ENCODE data around the gene AUTS2.
A peak's percentile ranks its signal among the peaks of the same experiment; 100 is the strongest.

AUTS2 gene

DNA sequence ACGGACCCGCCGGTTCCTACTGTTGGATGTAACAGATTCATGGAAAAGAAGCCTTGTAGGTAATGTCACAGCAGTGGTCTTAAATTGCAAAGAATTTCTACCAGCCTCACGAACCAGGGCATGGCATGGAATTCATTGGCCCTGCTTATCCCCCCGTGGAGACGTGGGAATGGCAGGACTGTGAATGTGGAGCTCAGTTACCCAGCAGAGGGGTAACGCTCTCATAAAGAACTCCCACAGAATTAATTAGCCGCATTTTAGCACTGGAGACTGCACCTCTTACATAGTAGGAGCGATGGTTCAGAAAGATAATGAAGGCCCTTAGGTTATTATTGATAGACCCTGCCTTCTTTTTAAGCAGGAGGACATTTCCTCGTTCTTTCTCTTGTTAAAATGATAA, 715.4 kb downstream of the AUTS2 start:
- Mint-ChIP-seq H3K4me3 (no peak overlapping the region), H3K27ac (ENCODE audit: low read depth) (no peak overlapping the region), H3K27me3 (no peaks in the 10 kb centered on the region), H3K4me1 (peaks cover 17% of the 10 kb centered on the region), H3K36me3 (ENCODE audit: insufficient read depth) (no peaks in the 10 kb centered on the region), H3K9me3 (no peaks in the 10 kb centered on the region)
- no peak for ATAC-seq (replicated peaks; ENCODE audit: extremely low read depth, poor library complexity, severe bottlenecking)
- no peak for DNase-seq (ENCODE audit: low spot score in 2 of 2)

DNA sequence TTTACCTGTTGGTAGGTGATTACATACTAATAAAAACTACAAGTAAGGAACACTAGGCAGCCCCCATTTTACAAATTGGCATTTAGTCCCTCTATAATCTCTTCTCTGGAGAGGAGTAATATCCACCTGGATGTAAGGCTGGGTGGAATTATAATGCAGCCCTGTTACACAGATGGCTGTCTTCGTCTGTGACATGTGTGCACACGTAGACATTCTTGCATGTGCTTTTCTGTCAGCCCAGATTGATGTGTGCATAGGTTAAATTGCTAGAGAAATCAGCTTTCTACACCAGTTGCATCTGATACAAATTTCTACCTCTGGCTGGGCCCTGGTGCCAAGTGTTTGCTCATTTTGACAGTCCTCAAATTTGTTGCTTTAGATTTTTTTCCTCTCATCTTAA, 715.9 kb downstream of the AUTS2 start:
- ATAC-seq (replicated peaks; ENCODE audit: extremely low read depth, poor library complexity, severe bottlenecking) (no peak), DNase-seq (ENCODE audit: low spot score in 2 of 2) (no peak)
- Mint-ChIP-seq H3K4me1 (peaks cover 17% of the 10 kb centered on the region), H3K9me3 (no peaks in the 10 kb centered on the region), H3K4me3 (no peak overlapping the region), H3K27me3 (no peaks in the 10 kb centered on the region), H3K36me3 (ENCODE audit: insufficient read depth) (no peaks in the 10 kb centered on the region), H3K27ac (ENCODE audit: low read depth) (no peak overlapping the region)

DNA sequence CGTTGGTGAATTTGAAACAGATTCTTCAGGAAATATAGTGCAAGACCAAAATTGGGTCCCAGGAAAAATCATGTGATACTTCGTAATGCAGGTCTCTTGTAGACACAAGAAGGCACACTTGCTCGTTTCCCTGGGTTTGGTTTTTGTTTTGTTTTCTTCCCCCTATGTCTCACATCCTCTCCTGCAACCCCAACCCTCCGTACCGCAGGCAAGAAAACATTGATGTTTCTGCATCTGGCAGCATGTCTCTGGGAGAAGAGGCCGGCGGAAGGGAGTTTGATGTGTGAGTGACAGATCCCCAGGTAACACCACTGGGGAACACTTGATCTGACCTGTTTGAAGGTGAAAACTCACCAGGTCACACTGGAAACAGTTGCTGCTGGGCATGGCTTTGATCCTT, 718.5 kb downstream of the AUTS2 start:
- Mint-ChIP-seq H3K27me3 (no peaks in the 10 kb centered on the region), H3K27ac (ENCODE audit: low read depth) (no peak overlapping the region), H3K9me3 (no peaks in the 10 kb centered on the region), H3K4me1 (peaks cover 17% of the 10 kb centered on the region), H3K36me3 (ENCODE audit: insufficient read depth) (no peaks in the 10 kb centered on the region), H3K4me3 (no peak overlapping the region)
- no peak for DNase-seq (ENCODE audit: low spot score in 2 of 2)
- peak; percentile 34 for ATAC-seq (replicated peaks; ENCODE audit: extremely low read depth, poor library complexity, severe bottlenecking)

DNA sequence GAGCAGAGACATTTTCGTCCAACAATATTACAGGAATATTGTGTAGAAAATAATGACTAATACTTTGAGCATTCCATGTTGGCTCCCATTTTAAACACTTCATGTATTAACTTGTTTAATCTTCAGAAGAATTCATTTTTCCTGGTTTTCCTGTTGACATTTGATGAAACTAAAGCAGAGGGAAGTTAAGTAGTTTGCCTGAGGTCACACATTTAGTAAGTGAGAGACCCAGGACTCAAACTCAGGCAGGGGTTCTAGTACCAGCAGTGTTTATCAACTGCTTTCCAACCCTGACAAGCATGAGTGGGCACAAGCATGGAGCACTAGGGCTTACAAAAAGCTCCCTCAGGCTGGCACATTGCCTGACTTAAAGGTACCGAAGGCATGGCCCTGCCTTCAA, 719.1 kb downstream of the AUTS2 start:
- DNase-seq (ENCODE audit: low spot score in 2 of 2) = no peak
- H3K36me3 Mint-ChIP-seq (ENCODE audit: insufficient read depth) = no peaks in the 10 kb centered on the region
- peak overlapping the region; percentile 9 for H3K27ac Mint-ChIP-seq (ENCODE audit: low read depth)
- H3K4me1 Mint-ChIP-seq = peaks cover 12% of the 10 kb centered on the region
- H3K4me3 Mint-ChIP-seq = no peak overlapping the region
- no peaks in the 10 kb centered on the region for H3K27me3 Mint-ChIP-seq
- H3K9me3 Mint-ChIP-seq = no peaks in the 10 kb centered on the region
- no peak for ATAC-seq (replicated peaks; ENCODE audit: extremely low read depth, poor library complexity, severe bottlenecking)

DNA sequence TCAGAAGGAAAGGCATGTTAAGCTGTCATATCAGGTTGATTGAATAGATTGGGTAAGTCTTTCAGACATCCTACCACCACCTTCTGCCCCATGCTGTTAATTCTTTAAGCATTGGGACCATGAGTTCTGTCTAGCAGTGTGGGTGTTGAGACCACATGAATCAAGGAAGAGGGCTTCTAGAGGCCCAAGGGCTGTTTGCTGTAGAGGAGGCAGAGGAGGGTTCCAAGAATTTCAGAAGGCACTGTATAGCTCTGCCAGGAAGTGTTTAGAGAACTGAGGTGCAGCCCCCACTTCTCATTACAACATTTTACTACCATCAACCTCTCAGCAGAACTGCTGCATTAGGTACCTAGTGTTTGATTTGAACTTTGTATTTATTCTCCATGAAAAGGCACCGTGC, 720.2 kb downstream of the AUTS2 start:
- Mint-ChIP-seq H3K27ac (ENCODE audit: low read depth) (peak overlapping the region; percentile 9), H3K4me3 (no peak overlapping the region)

DNA sequence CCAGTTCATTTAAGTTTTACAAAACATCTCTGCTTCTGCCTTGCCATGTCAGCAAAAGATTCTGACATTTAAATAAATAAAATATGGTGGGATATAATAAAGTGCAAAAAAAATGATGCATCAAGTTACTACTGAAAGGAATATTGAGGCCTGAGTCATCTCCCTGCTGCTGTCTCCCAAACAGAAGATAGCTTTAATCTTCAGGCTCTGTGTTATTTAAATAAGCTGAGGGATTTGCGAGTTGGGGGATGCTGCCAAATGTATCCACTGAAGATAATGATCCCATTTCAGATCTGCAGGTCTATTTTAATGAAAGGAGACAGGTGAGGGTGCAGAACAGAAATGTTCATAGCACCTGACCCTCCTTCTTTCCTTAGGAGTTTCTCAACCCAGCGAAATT, 720.8 kb downstream of the AUTS2 start:
- DNase-seq (ENCODE audit: low spot score in 2 of 2) (no peak), ATAC-seq (replicated peaks; ENCODE audit: extremely low read depth, poor library complexity, severe bottlenecking) (no peak)
- H3K4me1 Mint-ChIP-seq = peaks cover 5% of the 10 kb centered on the region
- H3K27ac Mint-ChIP-seq (ENCODE audit: low read depth) = no peak overlapping the region
- H3K27me3 Mint-ChIP-seq = no peaks in the 10 kb centered on the region
- no peaks in the 10 kb centered on the region for H3K9me3 Mint-ChIP-seq
- H3K4me3 Mint-ChIP-seq = no peak overlapping the region
- no peaks in the 10 kb centered on the region for H3K36me3 Mint-ChIP-seq (ENCODE audit: insufficient read depth)

More for the DNA sequence above, 720.2 kb downstream of the AUTS2 start:
- no peak for DNase-seq (ENCODE audit: low spot score in 2 of 2)
- ATAC-seq (replicated peaks; ENCODE audit: extremely low read depth, poor library complexity, severe bottlenecking) = peak; percentile 36
- peaks cover 5% of the 10 kb centered on the region for H3K4me1 Mint-ChIP-seq
- no peaks in the 10 kb centered on the region for H3K36me3 Mint-ChIP-seq (ENCODE audit: insufficient read depth)
- H3K27me3 Mint-ChIP-seq = no peaks in the 10 kb centered on the region
- H3K9me3 Mint-ChIP-seq = no peaks in the 10 kb centered on the region

DNA sequence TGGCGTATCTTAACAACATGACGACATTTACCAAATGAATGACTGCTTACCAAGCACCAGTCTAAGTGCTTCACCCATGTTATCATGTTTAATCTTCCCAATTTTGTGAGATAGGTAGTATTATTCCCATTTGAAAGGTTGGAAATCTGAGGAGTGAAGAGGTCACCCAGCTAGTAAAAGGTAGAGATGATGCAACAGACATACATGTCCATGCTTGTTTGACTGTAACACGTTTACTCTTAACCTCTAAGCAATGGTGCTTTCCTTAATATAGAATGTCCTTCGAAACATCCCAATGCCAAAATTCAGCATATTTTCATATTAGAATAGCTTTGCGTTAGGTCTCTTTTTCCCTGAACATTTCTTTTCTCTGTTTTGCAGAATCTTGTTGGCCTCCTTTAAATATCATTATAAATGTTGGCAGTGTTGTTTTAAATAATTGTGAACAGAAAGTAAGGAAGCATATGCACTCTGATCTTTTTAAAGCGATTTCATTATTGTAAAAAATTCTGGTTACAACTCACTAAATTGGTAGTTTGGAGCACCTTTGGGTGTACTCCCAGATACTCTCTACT, 722.8 kb downstream of the AUTS2 start:
- ATAC-seq (replicated peaks; ENCODE audit: extremely low read depth, poor library complexity, severe bottlenecking) (no peak), DNase-seq (ENCODE audit: low spot score in 2 of 2) (no peak)
- H3K27ac Mint-ChIP-seq (ENCODE audit: low read depth) = no peak overlapping the region
- H3K9me3 Mint-ChIP-seq = no peaks in the 10 kb centered on the region
- no peaks in the 10 kb centered on the region for H3K27me3 Mint-ChIP-seq
- no peak overlapping the region for H3K4me3 Mint-ChIP-seq
- H3K36me3 Mint-ChIP-seq (ENCODE audit: insufficient read depth) = no peaks in the 10 kb centered on the region
- no peaks in the 10 kb centered on the region for H3K4me1 Mint-ChIP-seq

DNA sequence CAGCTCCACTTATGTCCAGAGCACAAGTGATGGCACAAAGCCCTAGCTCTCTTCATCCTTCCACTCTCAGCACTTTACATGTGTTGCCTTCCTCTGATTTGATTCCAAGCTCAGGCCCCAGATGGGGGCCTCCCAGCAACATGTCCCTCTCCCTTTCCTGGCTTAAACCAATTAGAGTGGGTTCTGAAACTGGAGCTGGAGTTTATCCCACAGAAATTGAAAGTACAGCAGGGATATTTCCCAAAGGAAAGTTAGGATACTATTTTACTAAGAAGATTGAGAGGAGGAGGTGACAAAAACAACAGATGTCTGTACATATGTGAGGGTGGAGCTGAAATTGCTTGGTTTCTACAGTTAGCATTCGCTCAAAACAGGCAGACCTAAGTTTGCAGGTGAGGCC, 724.6 kb downstream of the AUTS2 start:
- no peaks in the 10 kb centered on the region for H3K27me3 Mint-ChIP-seq
- DNase-seq (ENCODE audit: low spot score in 2 of 2) (no peak), ATAC-seq (replicated peaks; ENCODE audit: extremely low read depth, poor library complexity, severe bottlenecking) (no peak)
- H3K9me3 Mint-ChIP-seq = no peaks in the 10 kb centered on the region
- H3K27ac Mint-ChIP-seq (ENCODE audit: low read depth) = no peak overlapping the region
- no peaks in the 10 kb centered on the region for H3K4me1 Mint-ChIP-seq
- H3K36me3 Mint-ChIP-seq (ENCODE audit: insufficient read depth) = no peaks in the 10 kb centered on the region
- H3K4me3 Mint-ChIP-seq = no peak overlapping the region

DNA sequence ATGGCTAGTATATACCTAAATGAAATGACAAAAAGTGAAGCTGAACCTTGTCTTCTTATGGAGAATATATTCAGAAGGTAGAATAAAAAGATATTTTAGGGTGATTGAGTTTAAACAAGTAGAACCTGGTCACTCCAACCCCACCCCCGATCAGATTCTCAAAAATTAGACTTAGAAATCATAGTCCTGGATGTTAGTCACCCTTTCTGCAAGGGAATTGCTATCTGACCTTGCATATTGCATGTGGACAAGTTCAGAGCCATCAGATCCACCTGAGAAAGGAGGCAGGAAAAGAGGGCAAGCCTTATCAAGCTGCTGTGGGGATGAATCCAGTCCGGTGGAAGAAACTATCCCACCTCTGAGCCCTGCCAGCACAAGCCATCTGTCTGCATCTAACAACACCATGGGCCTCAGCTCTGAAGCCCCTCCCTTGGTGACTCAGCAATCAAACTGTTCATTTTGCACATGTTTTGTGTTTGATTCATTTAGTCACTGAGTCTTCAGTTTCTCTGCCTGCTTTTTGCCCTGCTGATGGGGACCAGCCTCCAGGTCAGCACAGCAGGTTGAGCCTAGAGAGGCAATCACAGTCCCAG, 727.3 kb downstream of the AUTS2 start:
- Mint-ChIP-seq H3K4me1 (no peaks in the 10 kb centered on the region), H3K4me3 (no peak overlapping the region), H3K36me3 (ENCODE audit: insufficient read depth) (no peaks in the 10 kb centered on the region), H3K27me3 (no peaks in the 10 kb centered on the region), H3K27ac (ENCODE audit: low read depth) (no peak overlapping the region), H3K9me3 (no peaks in the 10 kb centered on the region)
- DNase-seq (ENCODE audit: low spot score in 2 of 2) (no peak), ATAC-seq (replicated peaks; ENCODE audit: extremely low read depth, poor library complexity, severe bottlenecking) (no peak)

DNA sequence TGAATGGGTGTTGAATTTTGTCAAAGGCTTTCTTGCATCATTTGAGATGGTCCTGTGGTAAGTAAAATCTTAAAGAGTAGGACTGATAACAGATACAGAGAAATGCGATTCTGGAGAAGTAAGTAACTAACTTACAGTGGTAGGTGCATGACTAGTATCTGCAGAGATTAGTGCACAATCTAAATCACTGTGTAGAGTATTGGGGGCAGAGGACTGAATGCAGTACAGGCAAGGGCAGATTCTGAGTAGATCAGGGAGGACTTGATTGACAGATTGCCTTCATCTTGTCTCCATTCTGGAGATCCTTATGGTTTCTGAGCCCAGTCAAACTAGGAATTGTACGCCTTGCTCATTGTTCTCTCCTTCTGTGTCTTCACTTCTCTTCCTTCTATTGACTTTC, 736.0 kb downstream of the AUTS2 start:
- H3K4me1 Mint-ChIP-seq = peaks cover 28% of the 10 kb centered on the region
- H3K27me3 Mint-ChIP-seq = no peaks in the 10 kb centered on the region
- H3K9me3 Mint-ChIP-seq = no peaks in the 10 kb centered on the region
- no peak overlapping the region for H3K4me3 Mint-ChIP-seq
- H3K27ac Mint-ChIP-seq (ENCODE audit: low read depth) = peak overlapping the region; percentile 72
- peaks cover 2% of the 10 kb centered on the region for H3K36me3 Mint-ChIP-seq (ENCODE audit: insufficient read depth)
- ATAC-seq (replicated peaks; ENCODE audit: extremely low read depth, poor library complexity, severe bottlenecking) = no peak
- DNase-seq (ENCODE audit: low spot score in 2 of 2) = no peak

DNA sequence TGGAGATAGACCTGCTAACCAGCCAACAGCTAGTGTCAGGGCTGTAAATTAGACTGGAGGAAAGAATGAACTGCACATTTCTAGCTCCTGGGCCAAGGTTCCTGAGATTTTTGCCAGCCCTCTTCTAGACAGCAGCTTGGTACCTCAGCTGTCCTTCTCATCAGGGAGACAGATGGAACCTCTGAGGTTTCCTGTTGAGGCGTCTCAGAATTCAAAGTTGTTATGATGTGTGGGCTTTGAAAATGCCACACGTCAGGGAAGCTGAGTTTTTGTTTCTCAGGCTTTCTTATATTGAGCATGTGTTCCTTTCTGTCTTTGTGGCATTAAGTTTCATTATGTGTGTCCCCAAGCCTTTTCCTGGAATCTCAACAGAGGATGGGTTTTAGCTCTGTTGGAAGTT, 736.6 kb downstream of the AUTS2 start:
- Mint-ChIP-seq H3K27ac (ENCODE audit: low read depth) (peak overlapping the region; percentile 72), H3K4me3 (no peak overlapping the region), H3K27me3 (no peaks in the 10 kb centered on the region), H3K9me3 (no peaks in the 10 kb centered on the region), H3K36me3 (ENCODE audit: insufficient read depth) (peaks cover 2% of the 10 kb centered on the region), H3K4me1 (peaks cover 28% of the 10 kb centered on the region)
- ATAC-seq (replicated peaks; ENCODE audit: extremely low read depth, poor library complexity, severe bottlenecking) (peak; percentile 87), DNase-seq (ENCODE audit: low spot score in 2 of 2) (no peak)

DNA sequence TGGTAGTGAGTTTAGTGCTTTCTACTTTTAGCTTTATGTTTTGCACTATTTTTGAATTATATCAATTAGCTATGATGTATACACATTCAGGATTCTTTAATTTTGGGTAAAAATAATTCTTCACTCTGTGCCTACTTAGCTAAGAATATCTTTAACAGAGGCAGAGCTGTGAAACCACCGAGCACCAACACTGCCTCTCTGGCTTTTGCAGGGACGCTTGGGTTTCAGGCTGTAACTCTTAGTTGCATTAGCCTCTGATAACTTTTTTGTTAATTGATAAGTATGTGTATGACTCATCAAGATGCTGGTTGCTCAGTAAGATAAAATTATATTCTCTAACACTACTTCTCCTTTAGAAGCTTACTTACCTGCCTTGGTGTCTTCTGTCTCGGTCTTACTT, 738.3 kb downstream of the AUTS2 start:
- peak; percentile 37 for ATAC-seq (replicated peaks; ENCODE audit: extremely low read depth, poor library complexity, severe bottlenecking)
- Mint-ChIP-seq H3K36me3 (ENCODE audit: insufficient read depth) (peaks cover 2% of the 10 kb centered on the region), H3K27me3 (no peaks in the 10 kb centered on the region), H3K27ac (ENCODE audit: low read depth) (no peak overlapping the region), H3K4me1 (peaks cover 28% of the 10 kb centered on the region), H3K9me3 (no peaks in the 10 kb centered on the region), H3K4me3 (no peak overlapping the region)
- DNase-seq (ENCODE audit: low spot score in 2 of 2) = no peak

DNA sequence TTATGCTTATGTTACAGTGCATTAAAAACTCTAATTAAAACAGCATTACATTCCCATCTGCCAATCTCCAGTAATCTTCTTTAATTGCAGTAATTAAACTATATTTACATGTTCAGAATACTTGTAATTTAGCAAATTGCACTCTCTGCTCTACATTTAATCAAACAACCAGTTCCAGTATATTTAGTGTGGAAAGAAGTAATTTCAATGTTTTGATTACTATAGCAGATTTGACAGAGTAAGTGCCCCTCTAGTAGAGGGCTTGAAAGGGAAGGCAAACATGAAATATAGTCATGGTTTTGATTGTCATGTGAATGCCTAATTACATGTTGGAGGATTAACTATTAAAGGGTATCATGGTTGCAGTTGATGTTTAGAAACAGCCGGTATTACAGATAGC, 739.7 kb downstream of the AUTS2 start:
- H3K27ac Mint-ChIP-seq (ENCODE audit: low read depth) = no peak overlapping the region
- ATAC-seq (replicated peaks; ENCODE audit: extremely low read depth, poor library complexity, severe bottlenecking) (no peak), DNase-seq (ENCODE audit: low spot score in 2 of 2) (no peak)
- no peaks in the 10 kb centered on the region for H3K9me3 Mint-ChIP-seq
- peaks cover 2% of the 10 kb centered on the region for H3K36me3 Mint-ChIP-seq (ENCODE audit: insufficient read depth)
- H3K4me3 Mint-ChIP-seq = no peak overlapping the region
- H3K27me3 Mint-ChIP-seq = no peaks in the 10 kb centered on the region
- peaks cover 28% of the 10 kb centered on the region for H3K4me1 Mint-ChIP-seq
